NCI-H82 treated with DMSO at 0.1 percent for 48 hours (cell line): ENCODE results near the gene ZSWIM5.

Experiments used
- DNase-seq: peaks from one replicate; lab custom pipeline; 2025; ENCODE audit not compliant: unreplicated experiment; lab: John Stamatoyannopoulos, UW

The ZSWIM5 gene

GRCh38 chr1:45037456-45037855, 168.9 kb downstream of the ZSWIM5 start:
- DNase-seq, result no peak

- no peak for DNase-seq
Measured at GRCh38 chr1:45035631-45036301, 170.6 kb downstream of the ZSWIM5 start.

- no peak for DNase-seq
Measured at GRCh38 chr1:45033356-45033755, 173.0 kb downstream of the ZSWIM5 start.

- no peak for DNase-seq
Measured at GRCh38 chr1:45032837-45033236, 173.6 kb downstream of the ZSWIM5 start.

GRCh38 chr1:45026446-45026845, 180.0 kb downstream of the ZSWIM5 start:
- DNase-seq, result no peak

- no peak for DNase-seq
Measured at GRCh38 chr1:45023663-45024062, 182.7 kb downstream of the ZSWIM5 start.

- DNase-seq, result no peak
Measured at GRCh38 chr1:45018599-45019230, 187.7 kb downstream of the ZSWIM5 start.

- DNase-seq, result no peak
Measured at GRCh38 chr1:45016767-45017166, 189.6 kb downstream of the ZSWIM5 start.

GRCh38 chr1:45016090-45016697, 190.2 kb downstream of the ZSWIM5 start:
- no peak for DNase-seq

- no peak for DNase-seq
Measured at GRCh38 chr1:45015683-45016082, 190.7 kb downstream of the ZSWIM5 start.

GRCh38 chr1:45014321-45015028, 191.9 kb downstream of the ZSWIM5 start:
- peak; percentile 64 for DNase-seq

- no peak for DNase-seq
Measured at GRCh38 chr1:45013551-45014209, 192.7 kb downstream of the ZSWIM5 start.

- DNase-seq, result peak; percentile 10
Measured at GRCh38 chr1:45012639-45013278, 193.6 kb downstream of the ZSWIM5 start.

- DNase-seq, result peak; percentile 91
Measured at GRCh38 chr1:45011837-45012638, 194.4 kb downstream of the ZSWIM5 start, which contains the start of gene UROD. TSS of gene UROD (plus strand) at chr1:45012254. CDS start at chr1:45012266, 12 bp downstream.

GRCh38 chr1:45010855-45011811, 195.3 kb downstream of the ZSWIM5 start, which contains the start of gene HECTD3:
TSS of gene HECTD3 (minus strand) at chr1:45011324. CDS start at chr1:45011257, 67 bp downstream.
- DNase-seq, result peak; percentile 87

- no peak for DNase-seq
Measured at GRCh38 chr1:45009956-45010854, 196.2 kb downstream of the ZSWIM5 start.

GRCh38 chr1:45009296-45009865, 197.0 kb downstream of the ZSWIM5 start:
- DNase-seq, result no peak
